GM19397 (cell line): Measurements from ENCODE around the gene SLC22A24.
"Not testable (repeated sequence)": the region's sequence is repeated elsewhere in the genome, so short reads cannot be mapped to it uniquely, and the experiment has no call there.

ENCODE experiments used
- ATAC-seq: cut with Tn5 transposase; IDR thresholded peaks from one replicate; pipeline ENCODE4 v1.9.1; 2021; ENCODE audit warnings: mild to moderate bottlenecking, moderate library complexity; ENCODE audit not compliant: unreplicated experiment

SLC22A24 gene, protein sequence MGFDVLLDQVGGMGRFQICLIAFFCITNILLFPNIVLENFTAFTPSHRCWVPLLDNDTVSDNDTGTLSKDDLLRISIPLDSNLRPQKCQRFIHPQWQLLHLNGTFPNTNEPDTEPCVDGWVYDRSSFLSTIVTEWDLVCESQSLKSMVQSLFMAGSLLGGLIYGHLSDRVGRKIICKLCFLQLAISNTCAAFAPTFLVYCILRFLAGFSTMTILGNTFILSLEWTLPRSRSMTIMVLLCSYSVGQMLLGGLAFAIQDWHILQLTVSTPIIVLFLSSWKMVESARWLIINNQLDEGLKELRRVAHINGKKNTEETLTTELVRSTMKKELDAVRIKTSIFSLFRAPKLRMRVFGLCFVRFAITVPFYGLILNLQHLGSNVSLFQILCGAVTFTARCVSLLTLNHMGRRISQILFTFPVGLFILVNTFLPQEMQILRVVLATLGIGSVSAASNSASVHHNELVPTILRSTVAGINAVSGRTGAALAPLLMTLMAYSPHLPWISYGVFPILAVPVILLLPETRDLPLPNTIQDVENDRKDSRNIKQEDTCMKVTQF

DNA sequence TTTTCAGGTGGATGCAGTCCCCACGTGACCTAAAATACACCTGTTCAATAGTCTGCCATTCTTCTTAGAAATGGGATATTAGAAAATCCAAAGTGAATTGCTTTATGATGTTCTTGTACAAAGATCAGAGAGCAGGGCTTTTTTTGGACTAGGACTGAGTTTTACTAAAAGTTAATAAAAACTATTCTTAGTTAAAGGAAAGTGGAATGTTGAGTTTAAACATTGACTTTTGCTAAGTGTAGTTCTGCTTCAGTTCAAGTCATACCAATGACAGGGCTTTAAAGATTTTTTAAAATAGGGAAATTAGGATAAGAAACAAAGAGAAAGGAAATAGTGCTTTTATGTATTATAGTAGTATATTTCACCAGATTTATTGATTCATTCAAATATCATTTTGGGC lies at the start of gene SLC22A24:
Gene SLC22A24 (minus strand): TSS at position 101 of the 400 bp plus-strand sequence. CDS start 442 bp downstream, outside the sequence.
- ATAC-seq: no peak

DNA sequence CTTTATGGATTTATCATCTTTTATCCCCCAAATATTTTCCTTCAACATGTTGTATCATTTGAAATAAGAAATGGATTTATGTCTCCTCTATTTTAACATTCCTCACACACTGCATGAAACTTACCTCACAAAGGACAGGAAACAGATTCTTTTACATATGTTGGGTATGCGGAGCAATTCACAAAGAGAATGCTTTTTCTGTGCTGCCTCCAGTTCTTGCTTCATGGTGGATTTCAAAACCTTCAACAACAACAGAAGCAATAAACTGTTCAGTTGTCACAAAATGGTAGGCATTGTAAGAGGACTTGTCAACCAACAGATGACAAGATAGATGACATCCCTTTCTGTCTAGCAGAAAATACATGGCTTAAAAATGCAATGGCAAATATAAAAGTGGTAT lies 36.5 kb upstream of the SLC22A24 start:
- no peak for ATAC-seq

DNA sequence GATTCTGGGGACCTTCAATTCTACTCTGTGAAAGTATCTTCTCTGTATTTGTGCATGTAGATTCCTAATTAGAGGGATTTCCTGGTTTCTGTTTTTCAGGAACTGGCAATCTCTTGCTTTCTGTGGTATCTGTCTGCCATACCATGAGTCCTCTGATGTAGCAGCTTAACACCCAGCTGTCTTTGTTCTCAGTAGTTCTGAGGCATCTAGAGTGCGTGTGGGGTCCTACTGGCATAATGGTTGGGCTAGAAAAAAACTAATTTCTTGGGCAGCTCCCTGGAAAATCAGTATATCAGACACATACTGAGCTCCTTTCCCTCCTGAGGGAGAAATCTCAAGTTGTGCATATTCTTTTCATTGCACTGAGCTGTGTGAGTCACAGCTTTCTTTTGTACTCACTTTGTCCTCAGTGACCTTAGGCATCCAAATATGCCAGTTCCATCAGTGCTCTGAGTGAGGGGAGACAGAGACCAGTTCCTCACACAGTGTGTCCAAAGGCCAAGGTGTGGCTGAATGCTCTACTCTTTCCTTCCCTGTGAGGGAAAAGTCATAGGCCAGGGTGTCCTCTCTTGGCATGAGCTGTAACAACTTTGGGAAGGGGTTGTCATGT lies 35.5 kb upstream of the SLC22A24 start:
- ATAC-seq: no peak

DNA sequence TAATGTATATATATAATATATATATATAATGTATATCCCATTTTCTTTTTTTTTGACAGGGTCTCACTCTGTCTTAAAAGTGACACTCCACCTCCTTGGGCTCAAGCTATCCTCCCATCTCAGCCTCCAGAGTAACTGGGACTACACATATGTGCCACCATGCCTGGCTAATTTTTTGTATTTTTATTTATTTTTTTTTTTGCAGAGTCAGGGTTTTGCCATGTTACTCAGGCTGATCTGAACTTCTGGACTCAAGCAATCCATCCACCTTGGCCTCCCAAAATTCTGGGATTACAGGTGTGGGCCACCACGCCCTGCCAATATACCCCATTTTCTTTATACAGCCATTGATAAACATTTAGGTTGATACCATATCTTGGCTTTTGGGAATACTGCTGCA lies 33.9 kb upstream of the SLC22A24 start:
- no peak for ATAC-seq

DNA sequence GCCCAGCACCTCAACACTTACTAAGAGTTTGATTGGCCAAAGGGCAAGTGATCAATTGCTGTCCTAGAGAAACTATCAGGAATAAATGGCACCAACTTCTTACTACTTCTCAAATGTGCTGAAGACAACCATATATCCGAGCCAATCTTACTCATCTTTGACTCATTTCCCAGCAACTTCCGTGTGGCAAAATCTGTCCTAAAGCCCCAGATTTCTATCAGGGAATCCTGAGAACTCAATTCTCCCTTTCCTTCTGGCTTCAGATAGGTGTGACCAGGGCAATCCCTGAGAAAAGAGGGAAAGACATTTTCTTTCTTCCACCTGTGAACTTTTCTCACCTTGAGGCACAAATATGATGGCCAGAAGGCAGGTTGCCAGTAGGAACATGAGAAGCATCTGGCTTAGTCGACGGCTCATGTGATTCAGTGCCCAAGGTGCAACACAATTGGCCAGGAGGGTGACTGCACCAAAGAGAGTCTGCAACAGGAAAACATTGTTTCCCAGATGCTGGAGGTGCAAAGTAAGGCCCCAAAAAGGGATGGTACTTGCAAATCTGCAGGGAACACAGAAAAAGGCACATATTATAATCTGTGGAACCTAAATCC lies 21.8 kb upstream of the SLC22A24 start:
- ATAC-seq: no peak

DNA sequence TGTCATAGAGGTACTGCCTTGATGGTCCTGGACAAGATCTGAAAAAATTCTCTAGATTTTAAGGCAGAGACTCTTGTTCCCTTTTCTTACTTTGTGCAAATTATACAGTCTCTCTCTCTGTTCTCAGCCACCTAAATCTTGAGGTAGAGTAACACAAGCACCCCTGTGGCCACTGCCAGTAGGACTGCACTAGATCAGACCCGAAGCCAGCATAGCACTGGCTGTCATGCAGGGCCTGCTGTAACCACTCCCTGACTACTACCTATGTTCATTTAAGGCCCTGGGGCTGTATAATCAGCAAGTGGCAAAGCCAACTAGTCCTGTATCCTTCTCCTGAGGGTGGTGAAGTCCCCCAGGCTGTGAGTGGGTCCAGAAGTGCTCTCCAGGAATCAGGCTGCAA lies 11.8 kb upstream of the SLC22A24 start:
- ATAC-seq: no peak

DNA sequence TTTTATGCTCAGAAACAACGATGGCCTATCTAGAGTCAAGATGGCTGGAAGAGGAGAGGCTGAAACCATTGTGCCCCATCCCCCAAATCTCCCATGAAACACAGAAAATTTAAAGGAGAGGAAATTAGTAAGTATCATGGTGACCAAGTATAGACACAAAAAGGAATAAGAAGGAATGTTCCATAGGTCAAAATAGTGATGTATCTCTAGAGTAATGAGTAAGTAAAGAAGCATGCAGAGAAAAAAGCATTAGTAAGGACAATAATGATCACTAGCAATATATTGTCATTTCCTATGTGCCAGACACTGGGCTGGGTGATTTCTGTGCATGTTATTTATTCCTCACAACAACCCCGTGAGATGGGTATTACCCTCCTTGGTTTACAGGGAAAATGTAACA lies 2.6 kb upstream of the SLC22A24 start:
- no peak for ATAC-seq

DNA sequence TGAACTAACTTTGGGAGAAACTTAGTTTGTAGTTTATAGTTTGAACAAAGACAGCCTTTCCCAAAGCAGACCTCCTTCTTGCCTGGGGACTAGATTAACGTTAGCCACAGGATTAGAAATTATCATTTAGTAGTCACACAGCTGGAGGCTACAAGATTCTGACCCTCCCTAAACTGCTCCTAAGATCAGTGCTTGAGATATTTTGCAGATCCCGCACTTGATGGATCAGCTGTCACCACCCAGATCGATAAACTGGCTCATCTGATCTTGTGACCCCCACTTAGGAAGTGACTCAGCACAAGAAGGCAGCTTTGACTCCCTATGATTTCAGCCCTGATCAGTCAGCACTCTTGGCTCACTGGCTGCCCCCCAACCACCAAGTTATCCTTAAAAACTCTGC lies 1.6 kb downstream of the SLC22A24 start:
- ATAC-seq: no peak

DNA sequence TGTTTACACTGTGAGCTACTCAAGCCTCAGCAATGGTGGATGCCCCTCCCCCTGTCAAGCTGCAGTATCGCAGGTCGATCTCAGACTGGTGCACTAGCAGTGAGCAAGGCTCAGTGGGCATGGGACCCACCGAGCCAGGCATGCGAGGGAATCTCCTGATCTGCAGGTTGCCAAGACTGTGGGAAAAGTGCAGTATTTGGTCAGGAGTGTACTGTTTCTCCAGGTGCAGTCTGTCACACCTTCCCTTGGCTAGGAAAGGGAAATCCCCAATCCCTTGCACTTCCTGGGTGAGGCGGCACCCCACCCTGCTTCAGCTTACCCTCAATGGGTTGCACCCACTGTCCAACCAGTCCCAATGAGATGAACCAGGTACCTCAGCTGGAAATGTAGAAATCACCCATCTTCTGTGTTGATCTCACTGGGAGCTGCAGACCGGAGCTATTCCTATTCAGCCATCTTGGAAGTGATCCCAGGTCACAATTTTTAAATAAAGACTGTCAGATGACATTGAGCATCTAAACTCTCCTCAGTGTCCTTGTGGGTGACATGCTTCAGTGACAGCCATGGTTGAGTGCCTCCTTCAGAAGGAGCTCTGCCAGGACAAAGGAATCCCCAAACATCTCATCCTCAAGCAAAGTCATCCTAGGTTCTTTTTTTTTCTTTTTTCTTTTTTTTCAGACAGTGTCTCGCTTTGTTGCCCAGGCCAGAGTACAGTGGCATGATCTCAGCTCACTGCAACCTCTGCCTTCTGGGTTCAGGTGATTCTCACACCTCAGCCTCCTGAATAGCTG lies 10.8 kb downstream of the SLC22A24 start:
- no peak for ATAC-seq

DNA sequence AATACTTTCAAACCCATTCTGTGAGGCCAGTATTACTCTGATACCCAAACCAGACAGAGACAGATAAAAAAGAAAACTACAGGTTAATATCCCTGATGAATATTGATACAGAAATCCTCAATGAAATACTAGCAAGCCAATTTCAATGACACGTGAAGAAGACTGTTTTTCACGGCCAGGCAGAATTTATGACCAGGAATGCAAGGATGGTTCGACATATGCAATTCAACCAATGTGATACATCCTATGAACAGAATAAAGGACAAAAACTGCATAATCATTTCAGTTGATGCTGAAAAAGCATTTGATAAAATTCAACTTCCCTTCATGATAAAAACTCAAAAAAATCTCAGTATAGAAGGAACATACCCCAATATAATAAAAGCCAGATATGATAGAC lies 44.5 kb downstream of the SLC22A24 start:
- no peak for ATAC-seq

DNA sequence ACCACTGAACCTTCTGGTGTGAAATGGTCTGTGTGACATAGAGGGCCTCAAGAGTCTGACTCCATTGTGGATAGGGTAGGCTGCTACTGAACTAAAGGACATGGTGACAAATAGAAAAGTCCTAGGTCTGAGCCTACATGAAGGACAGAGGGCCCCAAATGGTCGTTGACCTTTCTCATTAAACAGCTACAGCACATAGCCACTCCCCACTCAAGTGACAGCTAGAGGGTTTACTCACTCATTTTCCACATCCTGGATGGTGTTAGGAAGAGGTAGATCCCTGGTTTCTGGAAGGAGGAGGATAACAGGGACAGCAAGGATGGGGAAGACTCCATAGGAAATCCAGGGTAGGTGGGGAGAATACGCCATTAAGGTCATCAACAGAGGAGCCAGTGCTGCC lies 63.3 kb downstream of the SLC22A24 start:
- no peak for ATAC-seq

DNA sequence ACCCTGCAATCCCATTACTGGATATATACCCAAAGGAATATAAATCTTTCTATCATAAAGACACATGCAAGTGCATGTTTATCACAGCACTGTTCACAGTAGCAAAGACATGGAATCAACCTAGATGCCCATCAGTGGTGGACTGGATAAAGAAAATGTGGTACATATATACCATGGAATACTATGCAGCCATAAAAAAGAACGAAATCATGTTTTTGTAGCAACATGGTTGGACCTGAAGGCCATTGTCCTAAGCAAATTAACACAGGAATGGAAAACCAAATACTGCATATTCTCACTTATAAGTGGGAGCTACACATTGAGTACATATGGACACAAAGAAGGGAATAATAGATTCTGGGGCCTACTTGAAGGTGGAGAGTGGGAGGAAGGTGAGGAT lies 97.8 kb downstream of the SLC22A24 start:
- not testable (repeated sequence) for ATAC-seq

DNA sequence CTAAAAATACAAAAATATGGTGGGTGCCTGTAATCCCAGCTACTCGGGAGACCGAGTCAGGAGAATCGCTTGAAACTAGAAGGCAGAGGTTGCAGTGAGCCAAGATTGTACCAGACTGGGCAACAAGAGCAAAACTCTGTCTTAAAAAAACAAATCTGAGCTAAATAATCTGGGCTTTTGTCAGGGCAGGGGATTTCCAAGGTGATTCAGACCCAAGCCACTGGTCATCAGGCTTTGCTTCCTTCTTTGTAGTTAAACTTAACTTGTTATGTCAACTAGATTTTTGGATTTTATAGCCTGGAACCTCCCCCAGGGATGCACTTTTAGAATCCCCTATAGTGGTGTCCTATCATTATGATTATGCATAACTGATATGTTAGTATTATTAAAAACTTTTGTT lies 101.4 kb downstream of the SLC22A24 start:
- ATAC-seq: no peak

DNA sequence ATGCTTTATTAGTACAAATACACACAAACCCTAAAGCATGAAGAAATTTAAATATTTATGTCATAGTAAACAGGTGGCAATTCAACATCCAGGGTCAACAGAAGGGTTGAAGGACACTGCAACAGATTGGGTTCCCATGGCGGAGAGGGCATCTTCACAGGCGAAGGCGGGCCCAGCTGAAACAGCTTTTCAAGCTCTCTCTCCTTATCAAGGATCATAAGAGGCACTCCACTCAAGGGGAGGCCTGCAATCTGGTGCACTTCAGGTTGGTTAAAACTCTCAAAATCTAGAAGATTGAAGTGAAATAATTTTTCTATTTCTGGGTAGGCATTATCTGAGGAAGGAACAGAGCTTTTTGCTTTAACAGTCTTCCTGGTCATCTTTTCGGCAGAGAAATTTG lies 111.6 kb downstream of the SLC22A24 start:
- no peak for ATAC-seq
